DOHH2 (cell line): ENCODE results near the gene AK1.

Experiments used
- CTCF ChIP-seq: fragments of 200-600 bp; sonication (generic); IDR thresholded peaks from one replicate; pipeline ENCODE4 v1.5.1; 2014; ENCODE audit warnings: antibody characterized with exemption, mild to moderate bottlenecking, low read depth, low read length; ENCODE audit not compliant: poor library complexity, severe bottlenecking
- EZH2phosphoT487 ChIP-seq: fragments of 200-600 bp; sonication (generic); IDR thresholded peaks from 2 replicates; pipeline ENCODE4 v1.6.1; 2017; ENCODE audit warnings: borderline replicate concordance, mild to moderate bottlenecking, antibody characterized with exemption, low read length, moderate library complexity, mixed read lengths

DNA sequence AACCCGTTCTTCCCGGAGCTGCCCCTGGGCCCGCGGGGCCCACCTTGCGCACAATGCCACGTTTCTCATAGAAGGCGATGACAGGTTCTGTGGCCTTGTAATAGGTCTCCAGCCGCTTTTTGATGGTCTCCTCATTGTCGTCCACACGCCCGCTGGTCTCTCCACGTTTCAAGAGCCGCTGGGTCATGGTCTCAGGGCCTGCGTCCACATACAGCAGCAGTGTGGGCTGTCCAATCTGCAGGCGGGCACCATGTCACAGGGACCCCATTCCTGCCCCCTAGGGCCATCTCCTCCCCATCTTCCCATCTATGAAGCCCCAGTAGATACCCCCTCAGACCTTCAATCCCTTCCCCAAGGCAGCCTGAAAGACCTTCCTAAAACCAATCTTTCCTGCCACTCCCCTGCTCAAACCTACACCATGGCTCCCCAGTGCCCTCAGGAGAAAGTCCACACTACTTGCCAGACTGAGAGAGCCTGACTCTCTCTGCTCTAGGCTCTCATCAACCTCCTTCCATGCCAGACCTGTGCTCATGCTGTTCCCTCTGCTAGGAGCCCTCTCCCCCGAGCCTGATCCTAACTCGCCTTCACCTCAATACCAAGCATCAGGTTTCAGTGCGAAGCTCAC lies 9.1 kb downstream of the AK1 start:
- TF ChIP-seq CTCF = no peak
- no peak for TF ChIP-seq EZH2phosphoT487
